Measurements from ENCODE around the gene LHPP.
"Not testable (repeated sequence)": the region's sequence is repeated elsewhere in the genome, so short reads cannot be mapped to it uniquely, and the experiment has no call there.

The LHPP gene

DNA sequence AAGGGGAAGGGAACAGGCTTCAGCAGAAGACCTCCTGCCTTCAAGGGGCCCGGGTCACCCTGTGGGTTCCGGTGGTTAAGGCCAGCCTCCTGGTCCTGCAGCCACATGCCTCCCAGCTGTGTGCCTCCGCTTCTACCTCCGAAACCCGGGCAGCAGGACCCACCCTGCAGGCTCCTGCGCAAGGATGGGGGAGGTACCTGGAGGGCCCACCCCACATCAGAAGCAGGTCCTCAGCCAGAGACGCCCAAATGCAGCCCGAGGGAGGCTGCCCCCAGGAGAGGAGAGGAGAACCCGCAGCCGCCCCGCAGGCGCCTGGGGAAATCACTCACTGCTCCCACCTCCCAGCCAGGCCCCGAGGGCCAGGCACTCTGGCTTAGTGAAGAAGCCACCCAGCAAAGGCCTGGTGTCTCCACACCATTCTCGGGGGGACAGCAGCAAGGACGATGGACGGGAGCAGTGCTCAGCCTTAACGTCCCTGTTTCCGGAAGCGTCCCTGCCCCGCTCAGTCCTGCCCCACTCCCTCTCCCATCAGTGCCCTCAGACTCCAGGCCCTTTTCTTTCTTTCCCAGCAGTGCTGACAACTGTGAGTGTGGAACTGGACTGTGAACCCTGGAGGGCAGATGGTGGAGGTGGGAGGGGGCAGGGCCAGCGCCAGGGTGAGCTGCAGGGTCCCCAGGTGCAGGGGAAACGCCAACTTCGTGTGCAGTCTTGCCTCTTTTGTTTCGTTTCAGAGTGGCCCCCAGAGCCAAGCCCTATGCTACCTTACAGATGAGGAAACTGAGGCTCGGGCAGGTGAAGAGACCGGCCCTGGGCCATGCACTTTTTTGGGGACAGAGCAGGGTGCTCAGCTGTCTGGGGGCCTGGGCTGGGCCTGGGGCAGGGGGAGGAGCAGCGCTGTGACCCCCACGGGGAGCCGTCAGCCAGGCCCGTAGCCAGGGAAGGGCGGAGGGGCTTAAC is 144.5 kb downstream of the LHPP start:
- POLR2A ChIA-PET (ENCODE audit: low non-redundant PET), result no interaction called here
- CTCF ChIA-PET, result no interaction called here
- no peak for DNase-seq (ENCODE audit: low spot score)
- no peak overlapping the region for H3K27ac ChIP-seq
- TF ChIP-seq, protein P1, sequence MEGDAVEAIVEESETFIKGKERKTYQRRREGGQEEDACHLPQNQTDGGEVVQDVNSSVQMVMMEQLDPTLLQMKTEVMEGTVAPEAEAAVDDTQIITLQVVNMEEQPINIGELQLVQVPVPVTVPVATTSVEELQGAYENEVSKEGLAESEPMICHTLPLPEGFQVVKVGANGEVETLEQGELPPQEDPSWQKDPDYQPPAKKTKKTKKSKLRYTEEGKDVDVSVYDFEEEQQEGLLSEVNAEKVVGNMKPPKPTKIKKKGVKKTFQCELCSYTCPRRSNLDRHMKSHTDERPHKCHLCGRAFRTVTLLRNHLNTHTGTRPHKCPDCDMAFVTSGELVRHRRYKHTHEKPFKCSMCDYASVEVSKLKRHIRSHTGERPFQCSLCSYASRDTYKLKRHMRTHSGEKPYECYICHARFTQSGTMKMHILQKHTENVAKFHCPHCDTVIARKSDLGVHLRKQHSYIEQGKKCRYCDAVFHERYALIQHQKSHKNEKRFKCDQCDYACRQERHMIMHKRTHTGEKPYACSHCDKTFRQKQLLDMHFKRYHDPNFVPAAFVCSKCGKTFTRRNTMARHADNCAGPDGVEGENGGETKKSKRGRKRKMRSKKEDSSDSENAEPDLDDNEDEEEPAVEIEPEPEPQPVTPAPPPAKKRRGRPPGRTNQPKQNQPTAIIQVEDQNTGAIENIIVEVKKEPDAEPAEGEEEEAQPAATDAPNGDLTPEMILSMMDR (conservative IDR thresholded peaks at IDR 0.05; ENCODE audit: low read depth), result no peak

GRCh38 chr10:124606822-124607221 is 145.2 kb downstream of the LHPP start:
- TF ChIP-seq, protein P1 (conservative IDR thresholded peaks at IDR 0.05; ENCODE audit: low read depth), result no peak
- CTCF ChIA-PET, result no interaction called here
- DNase-seq (ENCODE audit: low spot score), result no peak
- POLR2A ChIA-PET (ENCODE audit: low non-redundant PET), result no interaction called here
- H3K27ac ChIP-seq, result no peak overlapping the region

DNA sequence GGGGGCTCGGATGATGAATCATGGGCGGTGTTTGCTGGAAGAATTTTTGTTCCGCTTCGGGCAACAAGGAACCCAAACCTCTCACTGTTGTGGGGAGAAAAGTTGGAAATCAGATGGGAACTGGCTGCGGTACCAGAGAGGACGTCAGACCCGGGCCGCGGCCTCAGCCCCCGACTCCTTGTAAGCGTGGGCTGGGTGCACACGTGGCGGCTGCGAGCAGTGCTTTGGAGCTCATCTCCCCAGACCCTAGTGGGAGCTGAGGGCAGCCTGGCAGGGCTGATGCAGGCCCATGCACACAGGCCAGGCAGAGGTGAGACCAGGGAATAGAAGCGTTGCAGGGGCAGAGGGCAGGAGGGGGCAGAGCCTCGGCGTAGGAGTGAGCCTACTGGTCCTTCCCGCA is 146.1 kb downstream of the LHPP start:
- no peak for DNase-seq (ENCODE audit: low spot score)
- TF ChIP-seq, protein P1 (conservative IDR thresholded peaks at IDR 0.05; ENCODE audit: low read depth), result no peak
- POLR2A ChIA-PET (ENCODE audit: low non-redundant PET), result no interaction called here
- CTCF ChIA-PET, result no interaction called here
- no peak overlapping the region for H3K27ac ChIP-seq

- no peak for DNase-seq (ENCODE audit: low spot score)
- H3K27ac ChIP-seq, result peak overlapping the region; percentile 24; the same call in 1 of the 2 replicates
- ChIA-PET CTCF (interaction anchor here (0.7 to 1.0 kb wide), 2 partner anchors 29 to 1113 kb away, joined by 3 read pairs; no protein-coding TSS in a partner anchor), POLR2A (ENCODE audit: low non-redundant PET) (no interaction called here)
- TF ChIP-seq, protein P1 (conservative IDR thresholded peaks at IDR 0.05; ENCODE audit: low read depth), result no peak
Observed at GRCh38 chr10:124608093-124608721, 146.6 kb downstream of the LHPP start.

GRCh38 chr10:124609698-124610097 is 148.1 kb downstream of the LHPP start:
- CTCF ChIA-PET, result interaction anchor here (0.6 to 0.8 kb wide), 2 partner anchors 10 to 79 kb away, joined by 4 read pairs; no protein-coding TSS in a partner anchor
- TF ChIP-seq, protein P1 (conservative IDR thresholded peaks at IDR 0.05; ENCODE audit: low read depth), result no peak
- POLR2A ChIA-PET (ENCODE audit: low non-redundant PET), result no interaction called here
- no peak for DNase-seq (ENCODE audit: low spot score)
- no peak overlapping the region for H3K27ac ChIP-seq

DNA sequence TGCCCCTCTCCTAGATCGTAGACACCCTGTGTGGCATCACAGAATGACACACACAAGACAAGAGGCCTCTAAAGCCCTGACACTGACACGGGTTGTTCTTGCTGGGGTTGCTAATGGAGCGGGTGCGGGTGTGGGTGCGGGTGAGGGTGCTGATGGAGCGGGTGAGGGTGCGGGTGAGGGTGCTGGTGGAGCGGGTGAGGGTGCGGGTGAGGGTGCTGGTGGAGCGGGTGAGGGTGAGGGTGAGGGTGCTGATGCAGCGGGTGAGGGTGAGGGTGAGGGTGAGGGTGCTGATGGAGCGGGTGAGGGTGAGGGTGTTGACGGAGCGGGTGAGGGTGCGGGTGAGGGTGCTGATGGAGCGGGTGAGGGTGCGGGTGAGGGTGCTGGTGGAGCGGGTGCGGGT is 148.6 kb downstream of the LHPP start:
- DNase-seq (ENCODE audit: low spot score); CTCF ChIA-PET; H3K27ac ChIP-seq; POLR2A ChIA-PET (ENCODE audit: low non-redundant PET): not testable (repeated sequence)

GRCh38 chr10:124610851-124611250 is 149.2 kb downstream of the LHPP start:
- POLR2A ChIA-PET (ENCODE audit: low non-redundant PET); CTCF ChIA-PET; H3K27ac ChIP-seq; DNase-seq (ENCODE audit: low spot score): not testable (repeated sequence)

Measured in RWPE1 (cell line).